Body of pancreas (tissue), 4 donors: ENCODE data around the gene EFCAB6.

Source experiments
- CTCF ChIP-seq, 7 experiments: fragments of 450-650 bp in 4 of 7; fragments of 200-600 bp in 3 of 7; sonication (generic) in 3 of 7; IDR thresholded peaks; one replicate each; pipeline ENCODE4 v1.5.1; 2016 to 2019; ENCODE audit warnings: antibody characterized with exemption in 7 of 7
- POLR2A ChIP-seq, 3 donors: fragments of 450-650 bp; IDR thresholded peaks; one replicate each; pipeline ENCODE4 v1.6.1; 2016; ENCODE audit warnings: antibody characterized with exemption in 3 of 3, mild to moderate bottlenecking in 2 of 3

- TF ChIP-seq CTCF (IDR thresholded peaks at IDR 0.05) (no peak), POLR2A (IDR thresholded peaks at IDR 0.05) (no peak)
Measured at GRCh38 chr22:43554694-43555365, 257.3 kb downstream of the EFCAB6 start.
